Measurements from ENCODE around the gene BRIP1.
A peak's percentile ranks its signal among the peaks of the same experiment; 100 is the strongest.
"Not testable (repeated sequence)": the region's sequence is repeated elsewhere in the genome, so short reads cannot be mapped to it uniquely, and the experiment has no call there.

BRIP1 gene

GRCh38 chr17:61862975-61863800, at the start of gene BRIP1:
TSS of gene BRIP1 (minus strand) at chr17:61863528. CDS start at chr17:61861539, 1,989 bp downstream.
- peak; percentile 75 for DNase-seq

- no peak for DNase-seq
Measured at GRCh38 chr17:61908292-61909037, 45.1 kb upstream of the BRIP1 start.

- no peak for DNase-seq
Measured at GRCh38 chr17:61907361-61907760, 44.0 kb upstream of the BRIP1 start.

GRCh38 chr17:61904094-61904710, 40.9 kb upstream of the BRIP1 start:
- DNase-seq = no peak

GRCh38 chr17:61903251-61903650, 39.9 kb upstream of the BRIP1 start:
- DNase-seq = no peak

GRCh38 chr17:61897548-61898180, 34.3 kb upstream of the BRIP1 start:
- no peak for DNase-seq

- no peak for DNase-seq
Measured at GRCh38 chr17:61895391-61895790, 32.1 kb upstream of the BRIP1 start.

- DNase-seq = not testable (repeated sequence)
Measured at GRCh38 chr17:61894310-61894709, 31.0 kb upstream of the BRIP1 start.

- DNase-seq = not testable (repeated sequence)
Measured at GRCh38 chr17:61887733-61888132, 24.4 kb upstream of the BRIP1 start.

- not testable (repeated sequence) for DNase-seq
Measured at GRCh38 chr17:61885865-61886264, 22.5 kb upstream of the BRIP1 start.

- no peak for DNase-seq
Measured at GRCh38 chr17:61884864-61885263, 21.5 kb upstream of the BRIP1 start.

- DNase-seq = no peak
Measured at GRCh38 chr17:61880589-61881102, 17.3 kb upstream of the BRIP1 start.

GRCh38 chr17:61878984-61879612, 15.8 kb upstream of the BRIP1 start:
- DNase-seq = no peak

- DNase-seq = no peak
Measured at GRCh38 chr17:61878520-61878919, 15.2 kb upstream of the BRIP1 start.

- DNase-seq = no peak
Measured at GRCh38 chr17:61877837-61878236, 14.5 kb upstream of the BRIP1 start.

GRCh38 chr17:61875804-61876203, 12.5 kb upstream of the BRIP1 start:
- DNase-seq = no peak

GRCh38 chr17:61875285-61875684, 12.0 kb upstream of the BRIP1 start:
- no peak for DNase-seq

- no peak for DNase-seq
Measured at GRCh38 chr17:61874075-61874474, 10.7 kb upstream of the BRIP1 start.

- no peak for DNase-seq
Measured at GRCh38 chr17:61872099-61872498, 8.8 kb upstream of the BRIP1 start.

GRCh38 chr17:61869138-61869537, 5.8 kb upstream of the BRIP1 start:
- no peak for DNase-seq

- no peak for DNase-seq
Measured at GRCh38 chr17:61868074-61868473, 4.7 kb upstream of the BRIP1 start.

GRCh38 chr17:61867033-61867432, 3.7 kb upstream of the BRIP1 start:
- DNase-seq = no peak

- DNase-seq = no peak
Measured at GRCh38 chr17:61863801-61864126, 436 bp upstream of the BRIP1 start.
